22Rv1 (cell line): ENCODE data around the gene GGT7.

ENCODE experiments used
- H3K27ac ChIP-seq: fragments of 450-650 bp; 2 replicates; pipeline ENCODE4 v1.5.1; 2017
- ZFX ChIP-seq: fragments of 450-650 bp; IDR thresholded peaks from 2 replicates; pipeline ENCODE4 v1.6.1; 2017; ENCODE audit warnings: antibody characterized with exemption, borderline replicate concordance
- TF ChIP-seq, protein P1 (sequence below): fragments of 450-650 bp; IDR thresholded peaks from 2 replicates; pipeline ENCODE4 v1.5.1; 2017; ENCODE audit warnings: mild to moderate bottlenecking

Gene GGT7

DNA sequence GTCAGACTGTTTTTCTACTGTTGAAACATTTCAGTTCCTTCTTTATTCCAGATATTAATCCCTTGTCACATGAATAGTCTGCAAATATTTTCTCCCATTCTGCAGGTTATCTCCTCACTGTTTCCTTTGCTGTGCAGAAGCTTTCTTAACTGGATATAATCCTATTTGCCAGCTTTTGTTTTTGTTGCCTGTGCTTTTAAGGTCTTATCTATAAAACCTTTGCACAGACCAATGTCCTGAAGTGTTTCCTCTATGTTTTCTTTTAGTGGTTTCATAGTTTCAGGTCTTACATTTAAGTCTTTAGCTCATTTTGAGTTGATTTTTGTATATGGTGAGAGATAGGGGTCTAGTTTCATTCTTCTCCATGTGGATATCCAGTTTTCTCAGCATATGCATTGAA is 66.4 kb downstream of the GGT7 start:
- TF ChIP-seq, protein P1, sequence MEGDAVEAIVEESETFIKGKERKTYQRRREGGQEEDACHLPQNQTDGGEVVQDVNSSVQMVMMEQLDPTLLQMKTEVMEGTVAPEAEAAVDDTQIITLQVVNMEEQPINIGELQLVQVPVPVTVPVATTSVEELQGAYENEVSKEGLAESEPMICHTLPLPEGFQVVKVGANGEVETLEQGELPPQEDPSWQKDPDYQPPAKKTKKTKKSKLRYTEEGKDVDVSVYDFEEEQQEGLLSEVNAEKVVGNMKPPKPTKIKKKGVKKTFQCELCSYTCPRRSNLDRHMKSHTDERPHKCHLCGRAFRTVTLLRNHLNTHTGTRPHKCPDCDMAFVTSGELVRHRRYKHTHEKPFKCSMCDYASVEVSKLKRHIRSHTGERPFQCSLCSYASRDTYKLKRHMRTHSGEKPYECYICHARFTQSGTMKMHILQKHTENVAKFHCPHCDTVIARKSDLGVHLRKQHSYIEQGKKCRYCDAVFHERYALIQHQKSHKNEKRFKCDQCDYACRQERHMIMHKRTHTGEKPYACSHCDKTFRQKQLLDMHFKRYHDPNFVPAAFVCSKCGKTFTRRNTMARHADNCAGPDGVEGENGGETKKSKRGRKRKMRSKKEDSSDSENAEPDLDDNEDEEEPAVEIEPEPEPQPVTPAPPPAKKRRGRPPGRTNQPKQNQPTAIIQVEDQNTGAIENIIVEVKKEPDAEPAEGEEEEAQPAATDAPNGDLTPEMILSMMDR = no peak
- TF ChIP-seq ZFX = no peak

DNA sequence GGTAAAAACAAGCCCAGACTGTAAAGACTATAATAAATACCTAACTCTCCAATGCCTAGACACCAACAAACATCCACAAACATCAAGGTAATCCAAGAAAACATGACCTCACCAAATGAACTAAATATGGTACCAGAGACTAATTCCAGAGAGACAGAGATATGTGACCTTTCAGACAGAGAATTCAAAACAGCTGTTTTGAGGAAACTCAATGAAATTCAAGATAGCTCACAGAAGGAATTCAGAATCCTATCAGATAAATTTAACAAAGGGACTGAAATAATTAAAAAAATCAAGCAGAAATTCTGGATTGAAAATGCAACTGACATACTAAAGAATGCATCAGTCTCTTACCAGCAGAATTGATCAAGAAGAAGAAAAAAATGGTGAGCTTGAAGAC is 73.8 kb downstream of the GGT7 start:
- H3K27ac ChIP-seq = no peak overlapping the region
- TF ChIP-seq ZFX = no peak
- TF ChIP-seq, protein P1 = no peak

More for the DNA sequence above, 66.4 kb downstream of the GGT7 start:
- no peak overlapping the region for H3K27ac ChIP-seq

DNA sequence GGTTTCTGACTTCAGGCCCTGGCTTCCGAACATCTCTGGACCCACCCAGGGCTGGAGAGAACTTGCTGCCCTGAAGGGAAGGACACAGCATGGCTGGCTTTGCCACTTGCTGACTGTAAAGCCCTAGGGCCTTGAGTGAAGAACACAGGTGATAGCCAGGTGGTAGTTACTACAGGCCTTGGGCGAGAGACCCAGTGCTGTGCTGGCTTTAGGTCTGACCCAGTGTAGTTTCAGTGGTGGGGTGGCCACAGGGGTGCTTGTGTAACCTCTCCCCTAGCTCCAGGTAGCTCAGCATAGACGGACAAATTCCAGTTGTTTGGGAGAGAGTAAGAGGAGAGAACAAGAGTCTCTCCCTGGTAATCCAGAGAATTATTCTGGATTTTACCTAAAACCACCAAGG is 74.3 kb downstream of the GGT7 start:
- TF ChIP-seq ZFX = no peak
- H3K27ac ChIP-seq = no peak overlapping the region

DNA sequence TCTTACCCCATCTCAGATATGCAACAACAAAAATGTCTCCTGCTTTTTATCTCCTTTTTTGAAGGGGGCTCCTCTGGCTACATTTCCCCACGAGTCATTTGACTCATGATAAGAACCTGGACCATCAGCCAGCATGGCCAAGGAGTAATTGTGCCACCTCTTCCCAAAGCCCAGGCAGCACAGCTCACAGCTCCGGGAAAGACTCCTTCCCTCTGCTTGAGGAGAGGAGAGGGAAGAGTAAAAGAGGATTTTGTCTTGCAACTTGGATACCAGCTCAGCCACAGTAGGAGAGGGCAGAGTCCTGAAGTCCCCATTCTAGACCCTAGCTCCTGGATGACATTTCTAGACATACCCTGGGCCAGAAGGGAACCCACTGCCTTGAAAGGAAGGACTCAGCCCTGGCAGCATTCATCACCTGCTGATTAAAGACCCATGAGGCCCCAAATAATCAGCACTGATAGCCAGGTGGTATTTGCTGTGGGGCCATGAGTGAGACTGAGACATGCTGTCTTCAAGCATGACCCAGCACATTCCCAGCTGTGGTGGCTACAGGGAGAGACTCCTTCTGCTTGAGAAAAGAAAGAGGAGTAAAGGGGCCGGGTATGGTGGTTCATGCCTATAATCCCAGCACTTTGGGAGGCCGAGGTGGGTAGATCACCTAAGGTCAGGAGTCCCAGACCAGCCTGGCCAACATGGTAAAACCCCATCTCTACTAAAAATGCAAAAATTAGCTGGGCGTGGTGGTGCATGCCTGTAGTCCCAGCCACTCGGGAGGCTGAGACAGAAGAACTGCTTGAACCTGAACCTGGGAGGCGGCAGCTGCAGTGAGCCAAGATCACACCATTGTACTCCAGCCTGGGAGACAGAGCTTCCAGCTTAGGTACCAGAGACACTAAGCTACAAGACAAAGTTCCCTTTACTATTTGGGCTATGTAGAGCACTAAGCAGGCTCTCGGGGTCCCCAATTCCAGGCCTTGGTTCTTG is 75.4 kb downstream of the GGT7 start:
- TF ChIP-seq, protein P1 = no peak
- no peak for TF ChIP-seq ZFX
- H3K27ac ChIP-seq = no peak overlapping the region
